ENCODE results near the gene DDX23. TPM values are rescaled to one million over a fixed set of nuclear protein-coding genes. Genes with fewer than 3 reads are reported as not detected.
"Not testable (repeated sequence)": the region's sequence is repeated elsewhere in the genome, so short reads cannot be mapped to it uniquely, and the experiment has no call there.

Gene DDX23
- total RNA-seq, 6 donors from 2014 or later, result 64.5 to 163 (median 81.8) TPM

DNA sequence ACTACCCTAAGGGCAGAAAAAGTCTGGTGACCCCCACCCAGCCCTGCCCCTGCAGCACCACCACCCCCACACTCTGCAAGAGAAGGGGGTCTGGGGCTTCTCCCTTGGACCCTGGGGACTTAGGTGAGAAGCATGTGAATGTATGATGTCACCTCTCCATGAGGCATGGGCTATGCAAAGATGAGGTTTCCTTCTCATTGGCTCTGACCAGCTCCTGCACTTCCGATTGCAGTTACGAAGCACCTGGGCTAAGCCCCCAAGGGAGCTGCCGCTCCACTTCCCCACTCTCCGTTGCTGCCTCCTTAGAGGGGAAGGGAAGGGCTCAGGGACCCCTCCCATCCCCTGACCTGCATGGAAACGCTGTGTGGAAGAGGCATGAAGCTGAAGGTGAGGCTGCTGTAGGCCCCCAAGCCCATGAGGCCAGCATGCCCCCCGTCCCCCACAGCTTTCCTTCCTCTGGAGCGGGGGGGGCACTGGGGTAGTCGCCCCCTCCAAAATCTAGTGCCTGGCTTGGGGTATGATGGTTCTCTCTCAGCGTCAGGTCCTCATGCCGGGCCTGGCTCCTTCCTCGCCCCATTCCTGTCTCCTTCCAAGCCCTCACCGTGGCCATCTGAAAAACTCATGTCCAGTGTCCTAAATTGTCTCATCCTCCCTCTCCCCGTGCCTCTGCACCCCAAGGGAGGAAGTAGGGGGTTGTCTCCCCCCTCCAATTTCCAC is 5.5 kb upstream of the DDX23 start:
- 86 to 88% methylated on average over 13 of the region's 13 CpGs for WGBS, 2 donors
- Histone ChIP-seq H3K27me3 (no peaks in the 10 kb centered on the region), H3K4me3 (no peak overlapping the region), H3K4me1 (peaks cover 6 to 8% (median 6%) of the 10 kb centered on the region in 4 donors), H3K9me3 (no peaks in the 10 kb centered on the region), H3K36me3 (peaks cover 3 to 12% (median 6%) of the 10 kb centered on the region in 4 donors), H3K27ac (no peak overlapping the region)
- DNase-seq (no peak), ATAC-seq (ENCODE audit: low FRiP score in 2 of 2) (no peak)
- no peak for TF ChIP-seq EP300 (IDR thresholded peaks at IDR 0.05)
- no peak for TF ChIP-seq POLR2AphosphoS5 (IDR thresholded peaks at IDR 0.05)
- TF ChIP-seq, protein P1, sequence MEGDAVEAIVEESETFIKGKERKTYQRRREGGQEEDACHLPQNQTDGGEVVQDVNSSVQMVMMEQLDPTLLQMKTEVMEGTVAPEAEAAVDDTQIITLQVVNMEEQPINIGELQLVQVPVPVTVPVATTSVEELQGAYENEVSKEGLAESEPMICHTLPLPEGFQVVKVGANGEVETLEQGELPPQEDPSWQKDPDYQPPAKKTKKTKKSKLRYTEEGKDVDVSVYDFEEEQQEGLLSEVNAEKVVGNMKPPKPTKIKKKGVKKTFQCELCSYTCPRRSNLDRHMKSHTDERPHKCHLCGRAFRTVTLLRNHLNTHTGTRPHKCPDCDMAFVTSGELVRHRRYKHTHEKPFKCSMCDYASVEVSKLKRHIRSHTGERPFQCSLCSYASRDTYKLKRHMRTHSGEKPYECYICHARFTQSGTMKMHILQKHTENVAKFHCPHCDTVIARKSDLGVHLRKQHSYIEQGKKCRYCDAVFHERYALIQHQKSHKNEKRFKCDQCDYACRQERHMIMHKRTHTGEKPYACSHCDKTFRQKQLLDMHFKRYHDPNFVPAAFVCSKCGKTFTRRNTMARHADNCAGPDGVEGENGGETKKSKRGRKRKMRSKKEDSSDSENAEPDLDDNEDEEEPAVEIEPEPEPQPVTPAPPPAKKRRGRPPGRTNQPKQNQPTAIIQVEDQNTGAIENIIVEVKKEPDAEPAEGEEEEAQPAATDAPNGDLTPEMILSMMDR (IDR thresholded peaks at IDR 0.05), result no peak
- no peak for TF ChIP-seq POLR2A (IDR thresholded peaks at IDR 0.05)

DNA sequence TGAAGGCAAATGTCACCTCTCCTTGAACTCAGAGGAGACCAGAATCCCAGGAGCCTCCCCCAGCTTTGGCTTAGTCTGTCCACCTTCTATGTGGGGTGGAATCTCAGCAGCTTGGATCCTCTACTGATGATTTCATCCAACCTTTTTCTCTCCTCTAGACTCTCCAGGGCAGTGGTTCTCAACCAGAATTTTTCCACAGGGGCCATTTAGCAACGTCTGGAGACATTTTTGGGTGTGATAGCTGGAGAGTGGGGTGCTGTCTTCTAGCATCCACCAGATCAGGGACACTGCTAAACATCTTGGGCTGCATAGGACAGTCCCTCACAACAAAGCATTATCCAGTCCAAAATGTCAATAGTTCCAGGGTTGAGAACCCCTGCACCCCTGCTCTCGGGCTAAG is 4.4 kb upstream of the DDX23 start:
- WGBS, 2 donors, result 55 to 66% methylated on average over 1 to 2 of the region's 2 CpGs
- H3K27ac ChIP-seq, result no peak overlapping the region
- no peak overlapping the region for H3K4me3 ChIP-seq
- no peaks in the 10 kb centered on the region for H3K9me3 ChIP-seq
- H3K36me3 ChIP-seq, result peaks cover 3 to 12% (median 6%) of the 10 kb centered on the region in 4 donors
- peaks cover 6 to 11% (median 8%) of the 10 kb centered on the region in 4 donors for H3K4me1 ChIP-seq
- TF ChIP-seq EP300 (IDR thresholded peaks at IDR 0.05) (no peak), POLR2AphosphoS5 (IDR thresholded peaks at IDR 0.05) (no peak), POLR2A (IDR thresholded peaks at IDR 0.05) (no peak)
- TF ChIP-seq, protein P1 (IDR thresholded peaks at IDR 0.05), result no peak
- DNase-seq (no peak), ATAC-seq (ENCODE audit: low FRiP score in 2 of 2) (no peak)
- H3K27me3 ChIP-seq, result no peaks in the 10 kb centered on the region

GRCh38 chr12:48854932-48855331 is 3.0 kb upstream of the DDX23 start:
- not testable (repeated sequence) for H3K27me3 ChIP-seq; H3K4me3 ChIP-seq; ATAC-seq (ENCODE audit: low FRiP score in 2 of 2); H3K27ac ChIP-seq; DNase-seq; H3K9me3 ChIP-seq
- Histone ChIP-seq H3K36me3 (peaks cover 0 to 12% (median 2%) of the 10 kb centered on the region in 4 donors), H3K4me1 (peaks cover 17 to 26% (median 22%) of the 10 kb centered on the region in 4 donors)
- WGBS, 2 donors, result 91 to 92% methylated on average over 10 of the region's 10 CpGs

- TF ChIP-seq POLR2AphosphoS5 (IDR thresholded peaks at IDR 0.05) (no peak), EP300 (IDR thresholded peaks at IDR 0.05) (no peak)
- TF ChIP-seq, protein P1 (IDR thresholded peaks at IDR 0.05), result no peak
- peaks cover 17 to 30% (median 22%) of the 10 kb centered on the region in 4 donors for H3K4me1 ChIP-seq
- no peaks in the 10 kb centered on the region for H3K9me3 ChIP-seq
- WGBS, 2 donors, result 88 to 98% methylated on average over 4 of the region's 4 CpGs
- H3K4me3 ChIP-seq, result no peak overlapping the region
- ATAC-seq (ENCODE audit: low FRiP score in 2 of 2), result no peak
- H3K36me3 ChIP-seq, result peaks cover 0 to 8% (median 2%) of the 10 kb centered on the region in 4 donors
- no peak for DNase-seq
- H3K27me3 ChIP-seq, result no peaks in the 10 kb centered on the region
- H3K27ac ChIP-seq, result no peak overlapping the region
Measured at GRCh38 chr12:48854488-48854887, 2.5 kb upstream of the DDX23 start.

DNA sequence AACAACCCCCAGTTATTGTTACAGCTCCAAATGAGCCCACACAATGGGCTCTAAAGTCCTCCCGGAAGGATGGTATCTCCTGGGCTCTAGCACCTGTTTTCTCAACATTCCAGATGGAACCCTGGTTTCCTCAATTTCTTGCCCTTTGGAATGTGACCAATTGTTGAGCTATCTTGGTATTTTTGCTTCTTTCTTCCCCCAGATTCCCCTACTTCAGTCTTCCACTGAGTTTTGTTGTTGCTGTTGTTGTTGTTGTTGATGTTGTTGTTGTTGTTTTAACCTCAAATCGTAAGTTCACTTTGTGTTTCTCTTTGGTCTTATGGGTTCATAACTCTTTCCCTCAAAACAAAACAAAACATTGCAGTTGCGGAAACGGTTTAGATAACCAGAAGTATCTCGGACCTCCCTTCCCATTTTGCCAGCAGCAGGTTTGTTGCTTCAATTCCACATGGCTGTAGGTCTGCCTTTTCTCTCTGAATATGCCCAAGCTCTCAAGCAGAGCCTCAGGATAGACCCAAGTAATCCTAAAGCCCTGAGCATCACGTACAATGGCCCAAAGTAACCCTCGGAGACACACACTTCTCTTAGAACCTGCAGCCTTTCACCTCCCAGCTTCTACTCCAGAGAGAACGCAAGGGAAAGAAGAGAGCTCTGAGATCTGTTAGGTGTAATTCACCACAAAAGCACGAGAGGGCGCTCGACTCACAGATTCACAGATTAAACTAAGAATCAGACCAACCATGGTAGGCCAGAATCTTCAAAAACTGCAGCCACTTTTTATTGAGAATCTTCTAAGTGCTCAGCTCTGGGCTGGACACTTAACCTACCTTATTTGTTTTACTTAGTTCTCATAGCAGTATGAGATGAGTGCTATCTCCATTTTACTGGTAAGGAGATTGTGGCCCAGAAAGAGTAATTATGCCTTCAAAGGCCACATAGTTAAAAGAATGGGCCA is 1.0 kb upstream of the DDX23 start:
- Histone ChIP-seq H3K9me3 (no peaks in the 10 kb centered on the region), H3K27ac (peak overlapping the region; percentile 56 to 95 (median 92)), H3K4me1 (peaks cover 17 to 33% (median 23%) of the 10 kb centered on the region in 4 donors), H3K27me3 (no peaks in the 10 kb centered on the region), H3K4me3 (peak overlapping the region in 3 of 4 donors; percentile 72 to 76 (median 76)), H3K36me3 (peaks cover 0 to 7% (median 2%) of the 10 kb centered on the region in 4 donors)
- peak; percentile 88 to 90 for ATAC-seq (ENCODE audit: low FRiP score in 2 of 2)
- TF ChIP-seq EP300 (IDR thresholded peaks at IDR 0.05) (no peak), POLR2A (IDR thresholded peaks at IDR 0.05) (no peak), POLR2AphosphoS5 (IDR thresholded peaks at IDR 0.05) (no peak)
- TF ChIP-seq, protein P1 (IDR thresholded peaks at IDR 0.05), result peak; percentile 82 to 96 (median 94)
- 1% methylated on average over 11 of the region's 11 CpGs for WGBS, 2 donors
- DNase-seq, result peak in 1 of 2 donors; percentile 93

DNA sequence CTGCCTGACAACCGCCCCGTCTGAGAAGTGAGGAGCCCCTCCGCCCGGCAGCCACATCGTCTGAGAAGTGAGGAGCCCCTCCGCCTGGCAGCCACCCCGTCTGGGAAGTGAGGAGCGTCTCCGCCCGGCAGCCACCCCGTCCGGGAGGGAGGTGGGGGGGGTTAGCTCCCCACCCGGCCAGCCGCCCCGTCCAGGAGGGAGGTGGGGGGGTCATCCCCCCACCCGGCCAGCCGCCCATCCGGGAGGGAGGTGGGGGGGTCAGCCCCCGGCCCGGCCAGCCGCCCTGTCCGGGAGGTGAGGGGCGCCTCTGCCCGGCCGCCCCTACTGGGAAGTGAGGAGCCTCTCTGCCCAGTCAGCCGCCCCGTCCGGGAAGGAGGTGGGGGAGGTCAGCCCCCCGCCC is 9.9 kb downstream of the DDX23 start:
- DNase-seq, result not testable (repeated sequence)

More for the DNA sequence above, 9.9 kb downstream of the DDX23 start:
- ATAC-seq (ENCODE audit: low FRiP score in 2 of 2); H3K27me3 ChIP-seq; H3K9me3 ChIP-seq; H3K4me1 ChIP-seq; H3K4me3 ChIP-seq; H3K27ac ChIP-seq: not testable (repeated sequence)
- 96% methylated on average over 8 of the region's 29 CpGs; no CpG with 5 or more reads in 1 of the 2 donors for WGBS, 2 donors
- peaks cover 51 to 94% (median 71%) of the 10 kb centered on the region in 4 donors for H3K36me3 ChIP-seq

Data from upper lobe of left lung (tissue), 6 donors.